Gastrocnemius medialis (tissue), 4 donors: ENCODE results near the gene EIF2B2. TPM values are rescaled to one million over a fixed set of nuclear protein-coding genes. Genes with fewer than 3 reads are reported as not detected.
A peak's percentile ranks its signal among the peaks of the same experiment; 100 is the strongest.

Source experiments
- ATAC-seq, 2 donors: fragments of 150-250 bp; one replicate each; pipeline ENCODE4 v1.9.1; 2016
- DNase-seq, 2 donors: peaks; one replicate each; pipeline ENCODE4 v3.0.0-alpha.2; 2019
- H3K27ac ChIP-seq, 4 donors: fragments of 200-600 bp; sonication (generic); 1 replicate in 1 of 4; 2 replicates in 3 of 4; pipeline ENCODE4 v1.5.1; 2016 to 2018; ENCODE audit warnings: mild to moderate bottlenecking in 2 of 4, moderate library complexity in 1 of 4
- H3K27me3 ChIP-seq, 3 donors: fragments of 200-600 bp; sonication (generic) in 2 of 3; 1 replicate in 1 of 3; 2 replicates in 2 of 3; pipeline versions ENCODE4 v1.5.1 to v1.6.0; 2016 to 2019; ENCODE audit warnings: mild to moderate bottlenecking in 1 of 3, moderate library complexity in 1 of 3
- H3K36me3 ChIP-seq, 2 donors: fragments of 200-600 bp; sonication (generic) in 1 of 2; one replicate each; pipeline ENCODE4 v1.5.1; 2017 to 2018
- H3K4me1 ChIP-seq, 2 donors: fragments of 200-600 bp; sonication (generic) in 1 of 2; one replicate each; pipeline ENCODE4 v1.5.1; 2016 to 2017; ENCODE audit warnings: mild to moderate bottlenecking in 2 of 2
- H3K4me3 ChIP-seq, 4 donors: fragments of 200-600 bp; sonication (generic) in 3 of 4; 1 replicate in 1 of 4; 2 replicates in 3 of 4; pipeline ENCODE4 v1.5.1; 2016 to 2019; ENCODE audit warnings: mild to moderate bottlenecking in 2 of 4
- H3K9me3 ChIP-seq, 3 donors: fragments of 200-600 bp; sonication (generic) in 2 of 3; 1 replicate in 1 of 3; 2 replicates in 2 of 3; pipeline ENCODE4 v1.5.1; 2016 to 2019
- POLR2A ChIP-seq, 2 donors: fragments of 450-650 bp; IDR thresholded peaks; one replicate each; pipeline ENCODE4 v1.6.1; 2017; ENCODE audit warnings: antibody characterized with exemption in 2 of 2, mild to moderate bottlenecking in 2 of 2, moderate library complexity in 2 of 2
- in situ Hi-C, 4 donors: fragments of 200-750 bp; cut with MboI; loops; one replicate each; pipeline versions ENCODE4 v1.15.0 to v1.8.0; 2017; ENCODE audit warnings: low sequenced_read_pairs in 4 of 4
- intact Hi-C: fragments of 100-400 bp; cut with DNase I; formaldehyde crosslinking; loops from one replicate; pipeline ENCODE4 v1.15.1; 2023; ENCODE audit warnings: low total_unique reads
- total RNA-seq, 4 donors: library from RNA; depleted of rRNA; stranded (reverse); fragments of >200 nt; gene quantifications; one replicate each; pipeline versions ENCODE4 v1.1.0 to v1.2.3, GENCODE V29; 2016
- TF ChIP-seq, protein P1 (sequence below), 5 experiments: fragments of 450-650 bp in 3 of 5; fragments of 200-600 bp in 2 of 5; sonication (generic) in 2 of 5; IDR thresholded peaks in 4 of 5; conservative IDR thresholded peaks in 1 of 5; 1 replicate in 4 of 5; 2 replicates in 1 of 5; pipeline ENCODE4 v1.5.1; 2016 to 2019; ENCODE audit warnings: antibody characterized with exemption in 5 of 5, mild to moderate bottlenecking in 3 of 5, moderate library complexity in 3 of 5

EIF2B2 gene
- total RNA-seq, 4 donors from 2014 or later = 42.7 to 79.0 (median 69.9) TPM

DNA sequence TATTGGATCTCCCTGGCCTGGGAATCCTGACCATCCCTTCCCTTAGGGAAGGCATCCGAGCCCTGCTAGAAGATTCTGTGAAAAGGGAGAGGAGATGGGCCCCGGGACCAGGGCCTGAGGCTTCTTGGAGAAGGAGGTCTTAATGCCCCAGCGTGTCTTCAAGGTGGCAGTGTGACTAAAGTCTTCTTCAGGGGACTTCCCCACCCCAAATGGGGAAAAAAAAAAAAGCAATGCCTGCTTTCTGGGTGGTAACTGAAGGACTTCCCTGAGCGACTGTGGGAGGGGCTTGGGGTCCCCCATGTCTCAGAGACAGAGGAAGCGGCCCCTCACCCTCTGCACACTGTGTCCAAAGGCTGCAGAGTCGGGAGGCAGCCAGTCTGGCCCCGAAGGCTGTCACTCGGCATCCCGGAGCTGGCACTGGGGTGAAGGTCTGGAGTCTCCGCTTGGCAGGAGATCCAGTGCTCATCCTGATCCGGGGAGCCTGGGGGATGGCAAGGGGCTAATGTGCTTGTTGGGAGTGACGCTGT lies 39.5 kb upstream of the EIF2B2 start:
- no peaks in the 10 kb centered on the region for H3K9me3 ChIP-seq
- in situ Hi-C loops (no loop called here), intact Hi-C loops (no loop called here)
- no peaks in the 10 kb centered on the region for H3K27me3 ChIP-seq
- peaks cover 7 to 24% of the 10 kb centered on the region in 2 donors for H3K4me1 ChIP-seq
- ATAC-seq = no peak
- H3K36me3 ChIP-seq = no peaks in the 10 kb centered on the region
- H3K27ac ChIP-seq = peak overlapping the region; percentile 58 to 87 (median 72)
- DNase-seq = no peak
- no peak for TF ChIP-seq POLR2A (IDR thresholded peaks at IDR 0.05)
- TF ChIP-seq, protein P1, sequence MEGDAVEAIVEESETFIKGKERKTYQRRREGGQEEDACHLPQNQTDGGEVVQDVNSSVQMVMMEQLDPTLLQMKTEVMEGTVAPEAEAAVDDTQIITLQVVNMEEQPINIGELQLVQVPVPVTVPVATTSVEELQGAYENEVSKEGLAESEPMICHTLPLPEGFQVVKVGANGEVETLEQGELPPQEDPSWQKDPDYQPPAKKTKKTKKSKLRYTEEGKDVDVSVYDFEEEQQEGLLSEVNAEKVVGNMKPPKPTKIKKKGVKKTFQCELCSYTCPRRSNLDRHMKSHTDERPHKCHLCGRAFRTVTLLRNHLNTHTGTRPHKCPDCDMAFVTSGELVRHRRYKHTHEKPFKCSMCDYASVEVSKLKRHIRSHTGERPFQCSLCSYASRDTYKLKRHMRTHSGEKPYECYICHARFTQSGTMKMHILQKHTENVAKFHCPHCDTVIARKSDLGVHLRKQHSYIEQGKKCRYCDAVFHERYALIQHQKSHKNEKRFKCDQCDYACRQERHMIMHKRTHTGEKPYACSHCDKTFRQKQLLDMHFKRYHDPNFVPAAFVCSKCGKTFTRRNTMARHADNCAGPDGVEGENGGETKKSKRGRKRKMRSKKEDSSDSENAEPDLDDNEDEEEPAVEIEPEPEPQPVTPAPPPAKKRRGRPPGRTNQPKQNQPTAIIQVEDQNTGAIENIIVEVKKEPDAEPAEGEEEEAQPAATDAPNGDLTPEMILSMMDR (IDR thresholded peaks at IDR 0.05 in 4 of 5, conservative IDR thresholded peaks at IDR 0.05 in 1 of 5) = no peak
- H3K4me3 ChIP-seq = peak overlapping the region in 1 of 4 donors; percentile 10

DNA sequence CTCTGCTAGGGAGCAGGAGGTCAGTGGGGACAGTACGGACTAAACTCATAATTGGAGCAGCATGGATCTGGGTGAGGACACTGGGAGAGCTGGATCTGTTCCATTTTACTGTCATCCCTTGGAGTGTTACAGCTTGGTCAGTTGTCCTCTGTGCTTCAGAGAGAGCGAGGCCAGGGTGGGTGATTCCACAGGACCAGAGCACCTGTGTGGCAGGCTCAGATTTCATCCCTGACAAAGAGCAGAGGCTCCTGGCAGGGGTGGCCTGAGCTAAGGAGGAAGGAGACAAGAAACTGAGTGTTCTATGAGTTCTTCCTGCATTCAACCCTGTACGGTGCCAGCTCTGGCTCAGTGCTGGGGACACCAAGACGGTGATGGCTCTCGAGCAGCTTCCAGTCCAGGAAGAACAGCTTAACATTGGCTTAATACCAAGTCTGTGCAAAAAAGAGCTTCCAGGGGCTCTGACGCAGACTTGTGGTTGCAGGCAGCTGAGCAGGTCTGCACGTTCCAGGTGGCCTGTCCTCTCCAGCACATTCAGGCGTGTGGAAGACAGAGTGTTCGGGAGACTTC lies 38.9 kb upstream of the EIF2B2 start:
- TF ChIP-seq, protein P1 (IDR thresholded peaks at IDR 0.05 in 4 of 5, conservative IDR thresholded peaks at IDR 0.05 in 1 of 5) = no peak
- no peak for TF ChIP-seq POLR2A (IDR thresholded peaks at IDR 0.05)
- Histone ChIP-seq H3K27ac (peak overlapping the region; percentile 58 to 87 (median 72)), H3K4me1 (peaks cover 7 to 24% of the 10 kb centered on the region in 2 donors), H3K36me3 (no peaks in the 10 kb centered on the region), H3K9me3 (no peaks in the 10 kb centered on the region), H3K4me3 (peak overlapping the region in 1 of 4 donors; percentile 10), H3K27me3 (no peaks in the 10 kb centered on the region)
- intact Hi-C loops (no loop called here), in situ Hi-C loops (no loop called here)
- peak; percentile 93 to 95 for ATAC-seq
- DNase-seq = peak; percentile 81 to 90

DNA sequence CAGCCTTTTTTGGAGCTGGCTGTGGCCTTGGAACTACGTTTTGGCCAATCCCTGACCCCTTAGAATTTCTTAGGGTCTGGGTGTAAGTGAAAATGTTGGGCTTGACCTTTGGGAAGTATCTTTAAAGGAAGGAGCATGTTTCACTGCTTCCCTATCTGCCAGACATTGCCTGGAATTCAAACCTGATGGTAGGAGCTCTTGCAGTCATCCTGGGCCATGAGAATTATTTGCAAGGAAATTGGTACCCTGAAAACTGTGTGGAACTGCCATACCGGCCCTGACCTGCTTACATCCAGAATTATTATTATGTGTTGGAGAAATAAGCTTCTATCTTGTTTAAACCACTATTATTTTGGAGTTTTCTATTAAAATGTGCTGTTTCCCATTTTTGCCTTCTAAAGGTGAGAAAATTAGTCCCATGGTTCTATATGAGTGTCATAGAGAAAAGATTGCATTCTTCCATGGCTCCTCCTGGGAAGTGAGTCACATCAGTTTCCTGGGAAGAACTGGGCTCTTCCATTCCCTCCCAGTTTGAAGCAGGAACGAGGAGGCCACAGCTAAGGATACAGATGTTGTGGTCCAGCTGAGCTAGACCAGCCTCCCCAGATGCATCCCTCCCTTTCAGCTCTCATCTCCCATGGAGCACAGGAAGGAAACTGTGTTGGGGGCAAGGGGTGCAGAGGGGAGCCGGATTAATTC lies 37.8 kb upstream of the EIF2B2 start:
- no peaks in the 10 kb centered on the region for H3K36me3 ChIP-seq
- no peaks in the 10 kb centered on the region for H3K9me3 ChIP-seq
- H3K4me3 ChIP-seq = no peak overlapping the region
- intact Hi-C loops = no loop called here
- no peak for DNase-seq
- in situ Hi-C loops = no loop called here
- TF ChIP-seq POLR2A (IDR thresholded peaks at IDR 0.05) = no peak
- TF ChIP-seq, protein P1 (IDR thresholded peaks at IDR 0.05 in 4 of 5, conservative IDR thresholded peaks at IDR 0.05 in 1 of 5) = no peak
- no peak for ATAC-seq
- H3K27ac ChIP-seq = peak overlapping the region; percentile 12 to 87 (median 62)
- H3K4me1 ChIP-seq = peaks cover 7 to 24% of the 10 kb centered on the region in 2 donors
- H3K27me3 ChIP-seq = no peaks in the 10 kb centered on the region

DNA sequence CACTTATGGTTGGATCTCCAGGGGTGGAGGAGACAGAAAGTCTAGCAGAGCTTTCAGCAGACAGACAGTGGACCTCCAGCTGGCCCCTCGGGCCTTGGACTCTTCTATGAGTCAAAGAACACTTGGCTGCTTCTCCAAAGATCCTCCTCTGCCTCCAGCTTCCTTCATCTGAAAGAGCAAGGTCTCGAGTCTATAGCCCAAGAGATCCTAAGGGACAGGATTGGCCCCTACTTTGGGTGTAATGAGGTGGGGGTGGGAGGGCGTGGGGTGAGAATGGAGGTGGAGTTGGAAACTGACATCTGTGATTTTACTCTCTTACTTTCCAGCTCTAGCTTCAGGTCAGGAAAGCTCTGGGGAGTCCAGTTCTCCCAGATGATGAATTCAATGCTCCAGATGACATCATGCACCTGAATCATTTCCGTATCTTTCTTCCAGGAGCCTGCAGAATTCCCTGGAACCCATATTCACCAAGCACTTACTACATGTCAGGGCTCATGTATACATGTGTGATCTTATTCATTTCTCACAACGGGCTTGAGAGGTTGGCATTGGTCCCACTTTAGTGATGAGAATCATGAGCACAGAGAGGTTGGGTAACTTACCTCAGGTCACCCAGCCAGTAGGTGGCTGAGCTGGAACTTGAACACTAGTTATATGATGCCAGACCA lies 37.1 kb upstream of the EIF2B2 start:
- in situ Hi-C loops (no loop called here), intact Hi-C loops (no loop called here)
- ATAC-seq (no peak), DNase-seq (no peak)
- Histone ChIP-seq H3K9me3 (no peaks in the 10 kb centered on the region), H3K4me1 (peaks cover 7 to 24% of the 10 kb centered on the region in 2 donors), H3K4me3 (no peak overlapping the region), H3K27ac (peak overlapping the region in 3 of 4 donors; percentile 12 to 54 (median 45)), H3K36me3 (no peaks in the 10 kb centered on the region), H3K27me3 (no peaks in the 10 kb centered on the region)
- TF ChIP-seq, protein P1 (IDR thresholded peaks at IDR 0.05 in 4 of 5, conservative IDR thresholded peaks at IDR 0.05 in 1 of 5) = no peak
- no peak for TF ChIP-seq POLR2A (IDR thresholded peaks at IDR 0.05)
